OCI-LY1 (cell line): ENCODE measurements around the gene TRUB1.

Experiments
- H2AFZ ChIP-seq: fragments of 200-600 bp; sonication (generic), shearing (Covaris generic); 2 replicates; pipeline ENCODE4 v1.6.0; 2014; ENCODE audit warnings: antibody characterized with exemption, mild to moderate bottlenecking, low read length
- H3F3A ChIP-seq: fragments of 200-600 bp; sonication (generic), shearing (Covaris generic); 2 replicates; pipeline ENCODE4 v1.6.0; 2014; ENCODE audit warnings: mild to moderate bottlenecking, antibody characterized with exemption, low read length, moderate library complexity; ENCODE audit not compliant: insufficient read depth
- H3K27ac ChIP-seq: fragments of 200-600 bp; sonication (generic); 2 replicates; pipeline ENCODE4 v1.5.1; 2014; ENCODE audit warnings: low read length, mixed run types, mild to moderate bottlenecking, low read depth; ENCODE audit not compliant: poor library complexity, severe bottlenecking
- H3K27me3 ChIP-seq: fragments of 200-600 bp; sonication (generic); 2 replicates; pipeline ENCODE4 v1.6.0; 2014; ENCODE audit warnings: antibody characterized with exemption, mild to moderate bottlenecking, low read length, moderate library complexity; ENCODE audit not compliant: insufficient read depth
- H3K36me3 ChIP-seq: fragments of 200-600 bp; sonication (generic); 2 replicates; pipeline ENCODE4 v1.6.1; 2014; ENCODE audit warnings: mild to moderate bottlenecking, antibody characterized with exemption, low read length, moderate library complexity, mixed read lengths; ENCODE audit not compliant: insufficient read depth
- H3K4me1 ChIP-seq: fragments of 200-600 bp; sonication (generic); 2 replicates; pipeline ENCODE4 v1.5.1; 2014; ENCODE audit warnings: mild to moderate bottlenecking, low read length, moderate library complexity; ENCODE audit not compliant: insufficient read depth, severe bottlenecking
- H3K4me2 ChIP-seq: fragments of 200-600 bp; sonication (generic), shearing (Covaris generic); 2 replicates; pipeline ENCODE4 v1.6.1; 2014; ENCODE audit warnings: low read length
- H3K4me3 ChIP-seq: fragments of 200-600 bp; sonication (generic); 2 replicates; pipeline ENCODE4 v1.5.1; 2014; ENCODE audit warnings: low read length, low read depth, mild to moderate bottlenecking, mixed read lengths; ENCODE audit not compliant: poor library complexity, severe bottlenecking
- H3K79me2 ChIP-seq: fragments of 200-600 bp; shearing (Covaris generic); 2 replicates; pipeline ENCODE4 v1.6.1; 2016; ENCODE audit warnings: mixed run types, low read length, mixed read lengths; ENCODE audit not compliant: insufficient read depth
- H3K9ac ChIP-seq: fragments of 200-600 bp; sonication (generic), shearing (Covaris generic); 2 replicates; pipeline ENCODE4 v1.6.1; 2014; ENCODE audit warnings: mild to moderate bottlenecking, low read length, mixed read lengths
- H3K9me2 ChIP-seq: fragments of 200-600 bp; sonication (generic), shearing (Covaris generic); 2 replicates; pipeline ENCODE4 v1.6.1; 2014; ENCODE audit warnings: low read depth, mild to moderate bottlenecking, low read length, mixed read lengths
- H3K9me3 ChIP-seq: fragments of 200-600 bp; shearing (Covaris generic); 2 replicates; pipeline ENCODE4 v1.6.1; 2014; ENCODE audit warnings: low read length, mixed read lengths
- H4K20me1 ChIP-seq: fragments of 200-600 bp; sonication (generic), shearing (Covaris generic); 2 replicates; pipeline ENCODE4 v1.6.0; 2016; ENCODE audit warnings: mild to moderate bottlenecking, low read length; ENCODE audit not compliant: insufficient read depth
- CTCF ChIP-seq: fragments of 200-600 bp; sonication (generic), shearing (Covaris generic); IDR thresholded peaks from 2 replicates; pipeline ENCODE4 v1.5.1; 2017; ENCODE audit warnings: mild to moderate bottlenecking, antibody characterized with exemption, low read length, moderate library complexity, mixed read lengths
- EZH2 ChIP-seq: fragments of 200-600 bp; sonication (generic), shearing (Covaris generic); IDR thresholded peaks from 2 replicates; pipeline ENCODE4 v1.8.0; 2017; ENCODE audit warnings: borderline replicate concordance, mixed run types, mild to moderate bottlenecking, antibody characterized with exemption, low read length, moderate library complexity, mixed read lengths

Gene TRUB1

GRCh38 chr10:114897593-114897992 lies 40.4 kb upstream of the TRUB1 start:
- H4K20me1 ChIP-seq = no peaks in the 10 kb centered on the region
- H3K27ac ChIP-seq = no peak overlapping the region
- no peak overlapping the region for H2AFZ ChIP-seq
- no peak overlapping the region for H3K4me3 ChIP-seq
- H3K4me1 ChIP-seq = no peaks in the 10 kb centered on the region
- no peaks in the 10 kb centered on the region for H3K36me3 ChIP-seq
- no peaks in the 10 kb centered on the region for H3K9me3 ChIP-seq
- no peaks in the 10 kb centered on the region for H3K9me2 ChIP-seq
- no peaks in the 10 kb centered on the region; the same call in 1 of the 2 replicates for H3K27me3 ChIP-seq
- H3K9ac ChIP-seq = no peak overlapping the region
- H3F3A ChIP-seq = no peaks in the 10 kb centered on the region
- TF ChIP-seq EZH2 (no peak), CTCF (no peak)
- H3K4me2 ChIP-seq = no peak overlapping the region
- no peaks in the 10 kb centered on the region for H3K79me2 ChIP-seq

- Histone ChIP-seq H3K9me3 (no peaks in the 10 kb centered on the region), H3K27me3 (no peaks in the 10 kb centered on the region; the same call in 1 of the 2 replicates), H3K4me3 (no peak overlapping the region), H3K4me1 (no peaks in the 10 kb centered on the region), H3K4me2 (no peak overlapping the region), H2AFZ (no peak overlapping the region), H3K79me2 (no peaks in the 10 kb centered on the region), H3K9ac (no peak overlapping the region), H3K9me2 (no peaks in the 10 kb centered on the region), H3F3A (no peaks in the 10 kb centered on the region), H4K20me1 (no peaks in the 10 kb centered on the region), H3K36me3 (no peaks in the 10 kb centered on the region), H3K27ac (no peak overlapping the region)
- TF ChIP-seq EZH2 = no peak
- TF ChIP-seq CTCF = no peak
Measured at GRCh38 chr10:114899982-114900381, 38.0 kb upstream of the TRUB1 start.

- H3K9me2 ChIP-seq = no peaks in the 10 kb centered on the region
- no peaks in the 10 kb centered on the region for H3K79me2 ChIP-seq
- no peak overlapping the region for H3K27ac ChIP-seq
- TF ChIP-seq EZH2 = no peak
- no peak for TF ChIP-seq CTCF
- H3K36me3 ChIP-seq = no peaks in the 10 kb centered on the region
- no peaks in the 10 kb centered on the region for H4K20me1 ChIP-seq
- no peaks in the 10 kb centered on the region for H3K4me1 ChIP-seq
- H3K9ac ChIP-seq = no peak overlapping the region
- no peaks in the 10 kb centered on the region for H3F3A ChIP-seq
- no peaks in the 10 kb centered on the region; the same call in 1 of the 2 replicates for H3K27me3 ChIP-seq
- no peak overlapping the region for H2AFZ ChIP-seq
- no peaks in the 10 kb centered on the region for H3K9me3 ChIP-seq
- no peak overlapping the region for H3K4me2 ChIP-seq
- H3K4me3 ChIP-seq = no peak overlapping the region
Measured at GRCh38 chr10:114900658-114901057, 37.3 kb upstream of the TRUB1 start.
